Natural killer cell (primary cell): ENCODE results near the gene NEDD9. TPM values are rescaled to one million over a fixed set of nuclear protein-coding genes. Genes with fewer than 3 reads are reported as not detected.

ENCODE experiments used
- ATAC-seq, 3 donors: fragments of 150-1000 bp in 2 of 3; fragments of 200-7000 bp in 1 of 3; cut with Tn5 transposase; 1 replicate in 1 of 3; 2 replicates in 2 of 3; pipeline ENCODE4 v1.10.0; 2021; ENCODE audit warnings: mild to moderate bottlenecking in 2 of 3, moderate library complexity in 2 of 3
- DNase-seq, 2 donors: peaks; one replicate each; pipeline versions ENCODE4 v3.0.0 to v3.0.0-alpha.2; 2013 to 2021; ENCODE audit warnings: mixed read lengths in 1 of 2
- H3K27ac ChIP-seq: one replicate; pipeline ENCODE4 v1.5.1; 2013; ENCODE audit warnings: mild to moderate bottlenecking, low read length
- H3K27me3 ChIP-seq: one replicate; pipeline ENCODE4 v1.6.1; 2013; ENCODE audit warnings: low read length; ENCODE audit not compliant: control insufficient read depth, insufficient read depth
- H3K36me3 ChIP-seq: one replicate; pipeline ENCODE4 v1.6.1; 2013; ENCODE audit warnings: low read length; ENCODE audit not compliant: control insufficient read depth, insufficient read depth
- H3K4me1 ChIP-seq: one replicate; pipeline ENCODE4 v1.6.1; 2013; ENCODE audit warnings: low read length; ENCODE audit not compliant: control insufficient read depth, insufficient read depth
- H3K4me3 ChIP-seq: one replicate; pipeline ENCODE4 v1.5.1; 2013; ENCODE audit warnings: low read length
- H3K9me3 ChIP-seq: one replicate; pipeline ENCODE4 v1.6.1; 2013; ENCODE audit warnings: low read length; ENCODE audit not compliant: control insufficient read depth, insufficient read depth
- H3K27ac Mint-ChIP-seq, 2 donors: one replicate each; pipeline ENCODE4 v1.8.0; 2022; ENCODE audit warnings: mild to moderate bottlenecking in 2 of 2, mixed read lengths in 2 of 2, moderate library complexity in 1 of 2
- H3K27me3 Mint-ChIP-seq, 2 donors: one replicate each; pipeline ENCODE4 v1.8.0; 2022; ENCODE audit warnings: low read depth in 2 of 2, mixed read lengths in 2 of 2
- H3K36me3 Mint-ChIP-seq: one replicate; pipeline ENCODE4 v1.8.0; 2022; ENCODE audit warnings: mixed read lengths
- H3K4me1 Mint-ChIP-seq, 2 donors: one replicate each; pipeline ENCODE4 v1.8.0; 2022; ENCODE audit warnings: mixed read lengths in 2 of 2
- H3K4me3 Mint-ChIP-seq: one replicate; pipeline ENCODE4 v1.8.0; 2022; ENCODE audit warnings: mild to moderate bottlenecking, moderate library complexity, mixed read lengths
- H3K9me3 Mint-ChIP-seq, 2 donors: one replicate each; pipeline ENCODE4 v1.8.0; 2022; ENCODE audit warnings: mixed read lengths in 2 of 2
- CTCF ChIP-seq: fragments of 200-600 bp; IDR thresholded peaks from one replicate; pipeline ENCODE4 v1.8.0; 2022; ENCODE audit warnings: antibody characterized with exemption
- WGBS: methylation state at CpG from one replicate; pipeline ENCODE4 v1.1.7; 2013; ENCODE audit warnings: missing lambda C conversion rate; ENCODE audit not compliant: insufficient coverage; 5-methylcytosine and 5-hydroxymethylcytosine counted together
- intact Hi-C: fragments of 100-400 bp; cut with micrococcal nuclease; formaldehyde crosslinking; loops from one replicate; pipeline ENCODE4 v1.14.2; 2022
- total RNA-seq, 4 donors: library from RNA; stranded (reverse); fragments of 120-200 nt in 1 of 4; gene quantifications; one replicate each; pipeline versions ENCODE4 v1.2.3 to v1.2.4, GENCODE V29; 2013 to 2022

Gene NEDD9
- total RNA-seq, 3 donors from 2014 or later (not counting 1 experiment from before 2014, with no cell fraction given): 106 to 110 (median 107) TPM

GRCh38 chr6:11224252-11224965 lies 8.1 kb downstream of the NEDD9 start:
- Histone ChIP-seq H3K4me3 (peak overlapping the region; percentile 16), H3K4me1 (peaks cover 54% of the 10 kb centered on the region), H3K9me3 (no peaks in the 10 kb centered on the region), H3K27me3 (no peaks in the 10 kb centered on the region), H3K36me3 (peaks cover 5% of the 10 kb centered on the region), H3K27ac (peak overlapping the region; percentile 92)
- DNase-seq (peak; percentile 57 to 74), ATAC-seq (peak; percentile 73 to 85 (median 80))
- no peak for TF ChIP-seq CTCF
- Mint-ChIP-seq H3K4me1 (peaks cover 95 to 97% of the 10 kb centered on the region in 2 donors), H3K9me3 (no peaks in the 10 kb centered on the region), H3K27me3 (no peaks in the 10 kb centered on the region), H3K27ac (peak overlapping the region; percentile 98 to 99), H3K36me3 (no peaks in the 10 kb centered on the region), H3K4me3 (peak overlapping the region; percentile 71)
- 24% methylated on average over 9 of the region's 9 CpGs for WGBS
- intact Hi-C loops: loop anchor here (1.0 to 2.0 kb wide), 4 partner anchors 8 to 142 kb away; partner anchors contain the start of gene NEDD9

GRCh38 chr6:11223286-11223864 lies 9.1 kb downstream of the NEDD9 start:
- intact Hi-C loops: loop anchor here (2.0 kb wide), 1 partner anchor 159 kb away; no protein-coding TSS in a partner anchor
- peaks cover 10% of the 10 kb centered on the region for H3K36me3 ChIP-seq
- peaks cover 57% of the 10 kb centered on the region for H3K4me1 ChIP-seq

GRCh38 chr6:11222385-11223277 lies 9.8 kb downstream of the NEDD9 start:
- no peak overlapping the region for H3K4me3 ChIP-seq
- Mint-ChIP-seq H3K27ac (peak overlapping the region; percentile 98 to 99), H3K4me1 (peaks cover 97 to 100% of the 10 kb centered on the region in 2 donors), H3K4me3 (peak overlapping the region; percentile 71), H3K27me3 (no peaks in the 10 kb centered on the region), H3K9me3 (no peaks in the 10 kb centered on the region), H3K36me3 (no peaks in the 10 kb centered on the region)
- H3K9me3 ChIP-seq: no peaks in the 10 kb centered on the region
- ATAC-seq (peak; percentile 24 to 50 (median 47)), DNase-seq (no peak)
- peaks cover 10% of the 10 kb centered on the region for H3K36me3 ChIP-seq
- H3K27ac ChIP-seq: peak overlapping the region; percentile 92
- no peak for TF ChIP-seq CTCF
- intact Hi-C loops: loop anchor here (2.0 kb wide), 1 partner anchor 160 kb away; no protein-coding TSS in a partner anchor
- 30% methylated on average over 4 of the region's 5 CpGs for WGBS
- H3K4me1 ChIP-seq: peaks cover 62% of the 10 kb centered on the region
- no peaks in the 10 kb centered on the region for H3K27me3 ChIP-seq

More at GRCh38 chr6:11223286-11223864, 9.1 kb downstream of the NEDD9 start:
- Mint-ChIP-seq H3K27ac (peak overlapping the region; percentile 98 to 99), H3K27me3 (no peaks in the 10 kb centered on the region), H3K4me3 (peak overlapping the region; percentile 71), H3K9me3 (no peaks in the 10 kb centered on the region), H3K36me3 (no peaks in the 10 kb centered on the region), H3K4me1 (peaks cover 97 to 100% of the 10 kb centered on the region in 2 donors)
- no peak overlapping the region for H3K4me3 ChIP-seq
- peak overlapping the region; percentile 92 for H3K27ac ChIP-seq
- H3K9me3 ChIP-seq: no peaks in the 10 kb centered on the region
- no peaks in the 10 kb centered on the region for H3K27me3 ChIP-seq
- WGBS: 94% methylated on average over 5 of the region's 5 CpGs
- ATAC-seq: no peak
- DNase-seq: no peak
- no peak for TF ChIP-seq CTCF
